MM.1S (cell line): ENCODE data around the gene TMEM255A.

Experiments used
- DNase-seq: peaks from one replicate; pipeline ENCODE4 v3.0.0-alpha.2; 2015
- H2AFZ ChIP-seq: fragments of 300-600 bp; sonication (generic); 2 replicates; pipeline ENCODE4 v1.6.0; 2016; ENCODE audit warnings: antibody characterized with exemption, low read length
- H3F3A ChIP-seq: fragments of 300-600 bp; sonication (generic); 2 replicates; pipeline ENCODE4 v1.6.1; 2016; ENCODE audit warnings: mild to moderate bottlenecking, antibody characterized with exemption, low read length, moderate library complexity, mixed read lengths; ENCODE audit not compliant: insufficient read depth
- H3K27ac ChIP-seq: fragments of 300-600 bp; sonication (generic); 2 replicates; pipeline ENCODE4 v1.5.1; 2016; ENCODE audit warnings: mild to moderate bottlenecking, low read length
- H3K27me3 ChIP-seq: fragments of 300-600 bp; sonication (generic); replicated peaks from 2 replicates; pipeline ENCODE4 v1.6.0; 2016; ENCODE audit warnings: low read length; ENCODE audit not compliant: insufficient read depth
- H3K36me3 ChIP-seq: fragments of 300-600 bp; sonication (generic); replicated peaks from 2 replicates; pipeline ENCODE4 v1.6.1; 2016; ENCODE audit warnings: mild to moderate bottlenecking, low read length, mixed read lengths; ENCODE audit not compliant: insufficient read depth
- H3K4me1 ChIP-seq: fragments of 300-600 bp; sonication (generic); 2 replicates; pipeline ENCODE4 v1.6.1; 2016; ENCODE audit warnings: low read length, mixed read lengths
- H3K4me2 ChIP-seq: fragments of 300-600 bp; sonication (generic); 2 replicates; pipeline ENCODE4 v1.6.0; 2016; ENCODE audit warnings: low read depth, low read length
- H3K4me3 ChIP-seq: fragments of 300-600 bp; sonication (generic); 2 replicates; pipeline ENCODE4 v1.5.1; 2016; ENCODE audit warnings: low read length, mixed read lengths
- H3K79me2 ChIP-seq: fragments of 300-600 bp; sonication (generic); 2 replicates; pipeline ENCODE4 v1.6.1; 2016; ENCODE audit warnings: mixed run types, low read length, mixed read lengths
- H3K9ac ChIP-seq: fragments of 300-600 bp; sonication (generic); 2 replicates; pipeline ENCODE4 v1.6.1; 2016; ENCODE audit warnings: low read length, mixed read lengths
- H3K9me2 ChIP-seq: fragments of 300-600 bp; sonication (generic); replicated peaks from 2 replicates; pipeline ENCODE4 v1.6.1; 2016; ENCODE audit warnings: mild to moderate bottlenecking, low read length, mixed read lengths; ENCODE audit not compliant: insufficient read depth
- H3K9me3 ChIP-seq: fragments of 300-600 bp; sonication (generic); replicated peaks from 2 replicates; pipeline ENCODE4 v1.6.1; 2016; ENCODE audit warnings: mild to moderate bottlenecking, low read length, mixed read lengths; ENCODE audit not compliant: insufficient read depth
- H4K20me1 ChIP-seq: fragments of 300-600 bp; sonication (generic); 2 replicates; pipeline ENCODE4 v1.6.1; 2016; ENCODE audit warnings: mild to moderate bottlenecking, low read length, moderate library complexity, mixed read lengths; ENCODE audit not compliant: insufficient read depth
- CTCF ChIP-seq: fragments of 300-600 bp; sonication (generic); IDR thresholded peaks from 2 replicates; pipeline ENCODE4 v1.5.1; 2016; ENCODE audit warnings: antibody characterized with exemption, low read length, mixed read lengths
- EZH2 ChIP-seq: fragments of 300-600 bp; sonication (generic); optimal IDR thresholded peaks from 2 replicates; pipeline ENCODE3; 2017; ENCODE audit warnings: low read depth, mild to moderate bottlenecking, antibody characterized with exemption, low read length, mixed read lengths
- EZH2phosphoT487 ChIP-seq: fragments of 300-600 bp; sonication (generic); IDR thresholded peaks from 2 replicates; pipeline ENCODE4 v1.6.1; 2018; ENCODE audit warnings: antibody characterized with exemption, low read length

Gene TMEM255A

GRCh38 chrX:120332394-120332793 is 21.1 kb upstream of the TMEM255A start:
- Histone ChIP-seq H3K9me3 (no peaks in the 10 kb centered on the region), H3K4me3 (no peak overlapping the region)
- no peak for DNase-seq

GRCh38 chrX:120331116-120331515 is 19.9 kb upstream of the TMEM255A start:
- Histone ChIP-seq H3K79me2 (no peaks in the 10 kb centered on the region), H3K9me2 (no peaks in the 10 kb centered on the region), H3K27ac (no peak overlapping the region), H3K4me3 (no peak overlapping the region), H3F3A (no peaks in the 10 kb centered on the region), H4K20me1 (no peaks in the 10 kb centered on the region), H3K9ac (no peak overlapping the region), H3K27me3 (no peaks in the 10 kb centered on the region), H3K4me1 (no peaks in the 10 kb centered on the region), H3K36me3 (no peaks in the 10 kb centered on the region), H3K9me3 (no peaks in the 10 kb centered on the region), H3K4me2 (no peak overlapping the region), H2AFZ (0 out of 2 replicates have a peak overlapping the region, but pooled peaks have one; percentile 31)
- no peak for DNase-seq
- no peak for TF ChIP-seq EZH2
- TF ChIP-seq CTCF = no peak
- TF ChIP-seq EZH2phosphoT487 = no peak

More at GRCh38 chrX:120332394-120332793, 21.1 kb upstream of the TMEM255A start:
- no peak overlapping the region for H3K27ac ChIP-seq
- H3K4me2 ChIP-seq = no peak overlapping the region
- no peak overlapping the region for H3K9ac ChIP-seq
- H4K20me1 ChIP-seq = no peaks in the 10 kb centered on the region
- H3K27me3 ChIP-seq = no peaks in the 10 kb centered on the region
- no peak for TF ChIP-seq EZH2phosphoT487
- no peak for TF ChIP-seq CTCF
- TF ChIP-seq EZH2 = no peak
- H3K79me2 ChIP-seq = no peaks in the 10 kb centered on the region
- no peak overlapping the region for H2AFZ ChIP-seq
- no peaks in the 10 kb centered on the region for H3K9me2 ChIP-seq
- no peaks in the 10 kb centered on the region for H3K36me3 ChIP-seq
- no peaks in the 10 kb centered on the region for H3K4me1 ChIP-seq
- no peaks in the 10 kb centered on the region for H3F3A ChIP-seq

- no peak overlapping the region for H2AFZ ChIP-seq
- no peak overlapping the region for H3K27ac ChIP-seq
- no peak overlapping the region for H3K9ac ChIP-seq
- H4K20me1 ChIP-seq = no peaks in the 10 kb centered on the region
- DNase-seq = no peak
- H3K4me2 ChIP-seq = no peak overlapping the region
- H3K4me3 ChIP-seq = no peak overlapping the region
- TF ChIP-seq EZH2phosphoT487 (no peak), CTCF (no peak), EZH2 (no peak)
- H3K4me1 ChIP-seq = no peaks in the 10 kb centered on the region
- H3K27me3 ChIP-seq = no peaks in the 10 kb centered on the region
- no peaks in the 10 kb centered on the region for H3K9me2 ChIP-seq
- H3F3A ChIP-seq = no peaks in the 10 kb centered on the region
- no peaks in the 10 kb centered on the region for H3K36me3 ChIP-seq
- H3K9me3 ChIP-seq = no peaks in the 10 kb centered on the region
- no peaks in the 10 kb centered on the region for H3K79me2 ChIP-seq
These were observed 10.4 kb upstream of the TMEM255A start for GRCh38 chrX:120321520-120322281.
